HEK293T (cell line): ENCODE results near the gene MITF.

ENCODE experiments used
- CTCF ChIA-PET: fragments of 350-600 bp; formaldehyde crosslinking; extraction: SDS; loops from one replicate; lab custom pipeline; 2021; ENCODE audit warnings: antibody characterized with exemption, inconsistent platforms; lab: Yijun Ruan, JAX
- POLR2A ChIA-PET: fragments of 350-600 bp; formaldehyde crosslinking; extraction: SDS; loops from one replicate; lab custom pipeline; 2020; ENCODE audit warnings: antibody characterized with exemption, inconsistent platforms; lab: Yijun Ruan, JAX
- DNase-seq: peaks from one replicate; pipeline ENCODE4 v3.0.0; 2012; ENCODE audit warnings: mixed read lengths; ENCODE audit errors: extremely low spot score
- ARNT ChIP-seq: fragments of 450-650 bp; IDR thresholded peaks from 2 replicates; pipeline ENCODE4 v1.6.1; 2017; ENCODE audit warnings: mild to moderate bottlenecking
- BHLHE40 ChIP-seq: fragments of 450-650 bp; IDR thresholded peaks from 2 replicates; pipeline ENCODE4 v1.6.1; 2016; ENCODE audit warnings: mild to moderate bottlenecking, moderate library complexity, borderline replicate concordance
- CTBP1 ChIP-seq: fragments of 450-650 bp; IDR thresholded peaks from 2 replicates; pipeline ENCODE4 v1.6.1; 2016; ENCODE audit warnings: borderline replicate concordance
- ELF4 ChIP-seq: fragments of 450-650 bp; IDR thresholded peaks from 2 replicates; pipeline ENCODE4 v1.6.1; 2017; ENCODE audit warnings: antibody characterized with exemption
- FOXA1 ChIP-seq: fragments of 450-650 bp; IDR thresholded peaks from 2 replicates; pipeline ENCODE4 v1.6.1; 2016; ENCODE audit warnings: mild to moderate bottlenecking
- FOXK2 ChIP-seq: fragments of 450-650 bp; IDR thresholded peaks from 2 replicates; pipeline ENCODE4 v1.6.1; 2016; ENCODE audit warnings: mild to moderate bottlenecking
- FOXM1 ChIP-seq: fragments of 450-650 bp; IDR thresholded peaks from 2 replicates; pipeline ENCODE4 v1.6.1; 2017; ENCODE audit warnings: mild to moderate bottlenecking, borderline replicate concordance
- HDGF ChIP-seq: fragments of 450-650 bp; IDR thresholded peaks from 2 replicates; pipeline ENCODE4 v1.6.1; 2017; ENCODE audit warnings: antibody characterized with exemption, borderline replicate concordance
- L3MBTL2 ChIP-seq: fragments of 450-650 bp; conservative IDR thresholded peaks from 2 replicates; pipeline ENCODE4 v1.6.1; 2016; ENCODE audit warnings: mild to moderate bottlenecking
- LEF1 ChIP-seq: fragments of 450-650 bp; IDR thresholded peaks from 2 replicates; pipeline ENCODE4 v1.6.1; 2017; ENCODE audit warnings: mild to moderate bottlenecking, borderline replicate concordance
- NFRKB ChIP-seq: fragments of 450-650 bp; IDR thresholded peaks from 2 replicates; pipeline ENCODE4 v1.6.1; 2016; ENCODE audit warnings: mild to moderate bottlenecking, moderate library complexity
- PKNOX1 ChIP-seq: fragments of 450-650 bp; IDR thresholded peaks from 2 replicates; pipeline ENCODE4 v1.6.1; 2016
- SP1 ChIP-seq: fragments of 450-650 bp; IDR thresholded peaks from 2 replicates; pipeline ENCODE4 v1.6.1; 2017
- SUZ12 ChIP-seq: fragments of 450-650 bp; IDR thresholded peaks from 2 replicates; pipeline ENCODE4 v1.6.1; 2016; ENCODE audit warnings: mild to moderate bottlenecking
- TARDBP ChIP-seq: fragments of 450-650 bp; IDR thresholded peaks from 2 replicates; pipeline ENCODE4 v1.6.1; 2016
- ZNF384 ChIP-seq: fragments of 450-650 bp; IDR thresholded peaks from 2 replicates; pipeline ENCODE4 v1.6.1; 2016

MITF gene

GRCh38 chr3:69762768-69763229 is 23.5 kb downstream of the MITF start:
- no peak for DNase-seq
- no peak for TF ChIP-seq NFRKB
- TF ChIP-seq ARNT = no peak
- no peak for TF ChIP-seq CTBP1
- TF ChIP-seq ZNF384 = no peak
- TF ChIP-seq L3MBTL2 = no peak
- no peak for TF ChIP-seq PKNOX1
- TF ChIP-seq BHLHE40 = no peak
- no peak for TF ChIP-seq TARDBP
- TF ChIP-seq SP1 = no peak
- no peak for TF ChIP-seq FOXK2
- no peak for TF ChIP-seq HDGF
- ChIA-PET CTCF (no interaction called here), POLR2A (no interaction called here)

DNA sequence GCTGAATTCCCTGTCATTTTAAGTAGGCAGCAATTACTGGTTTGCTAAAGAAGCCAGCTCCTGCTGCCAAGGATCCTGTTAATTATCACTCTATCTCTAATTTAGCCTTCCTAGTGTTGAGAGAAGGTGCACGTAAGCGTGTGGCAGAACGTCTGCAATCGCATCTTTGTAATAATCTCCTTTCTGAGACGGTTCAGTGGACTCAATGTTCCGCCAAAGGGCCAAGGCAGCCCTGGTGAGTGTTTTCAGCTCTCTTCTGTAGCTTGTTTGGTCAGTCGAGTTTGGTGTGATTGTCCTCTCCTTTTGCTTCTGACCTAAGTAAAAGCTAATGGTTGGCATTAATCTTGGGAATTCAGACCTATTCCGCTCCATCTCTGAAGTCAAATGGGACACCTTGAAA is 24.2 kb downstream of the MITF start:
- CTCF ChIA-PET = no interaction called here
- DNase-seq = no peak
- TF ChIP-seq HDGF = no peak
- no peak for TF ChIP-seq FOXK2
- TF ChIP-seq ELF4 = no peak
- no peak for TF ChIP-seq BHLHE40
- no peak for TF ChIP-seq SUZ12
- no peak for TF ChIP-seq PKNOX1
- no peak for TF ChIP-seq ARNT
- no peak for TF ChIP-seq FOXM1
- TF ChIP-seq NFRKB = no peak
- TF ChIP-seq SP1 = no peak
- no peak for TF ChIP-seq L3MBTL2
- no peak for TF ChIP-seq TARDBP
- no peak for TF ChIP-seq ZNF384
- no peak for TF ChIP-seq CTBP1
- POLR2A ChIA-PET = no interaction called here

GRCh38 chr3:69764121-69764741 is 25.0 kb downstream of the MITF start:
- no peak for TF ChIP-seq BHLHE40
- TF ChIP-seq ARNT = no peak
- TF ChIP-seq ZNF384 = no peak
- TF ChIP-seq FOXM1 = no peak
- CTCF ChIA-PET = no interaction called here
- DNase-seq = no peak
- POLR2A ChIA-PET = no interaction called here

- POLR2A ChIA-PET = no interaction called here
- TF ChIP-seq LEF1 = no peak
- TF ChIP-seq FOXM1 = no peak
- no peak for TF ChIP-seq FOXK2
- TF ChIP-seq FOXA1 = no peak
- no peak for TF ChIP-seq HDGF
- no peak for TF ChIP-seq NFRKB
- TF ChIP-seq BHLHE40 = no peak
- no peak for TF ChIP-seq ARNT
- TF ChIP-seq SUZ12 = no peak
- TF ChIP-seq ELF4 = no peak
- TF ChIP-seq SP1 = no peak
- CTCF ChIA-PET = no interaction called here
- no peak for DNase-seq
Measured at GRCh38 chr3:69764861-69765260, 25.6 kb downstream of the MITF start.

- ChIA-PET CTCF (no interaction called here), POLR2A (no interaction called here)
- TF ChIP-seq SUZ12 (no peak), HDGF (no peak), LEF1 (no peak)
Measured at GRCh38 chr3:69766638-69767037, 27.4 kb downstream of the MITF start.

GRCh38 chr3:69767571-69767970 is 28.3 kb downstream of the MITF start:
- TF ChIP-seq ZNF384 = no peak
- no peak for TF ChIP-seq FOXK2
- no peak for TF ChIP-seq SP1
- TF ChIP-seq HDGF = no peak
- no peak for TF ChIP-seq NFRKB
- TF ChIP-seq TARDBP = no peak
- TF ChIP-seq CTBP1 = no peak
- TF ChIP-seq ARNT = no peak
- no peak for TF ChIP-seq ELF4
- no peak for TF ChIP-seq FOXM1
- TF ChIP-seq SUZ12 = no peak
- TF ChIP-seq PKNOX1 = no peak
- no peak for TF ChIP-seq FOXA1
- no peak for TF ChIP-seq LEF1
- no peak for TF ChIP-seq BHLHE40
- ChIA-PET CTCF (no interaction called here), POLR2A (no interaction called here)
- no peak for DNase-seq

More at GRCh38 chr3:69766638-69767037, 27.4 kb downstream of the MITF start:
- no peak for DNase-seq

DNA sequence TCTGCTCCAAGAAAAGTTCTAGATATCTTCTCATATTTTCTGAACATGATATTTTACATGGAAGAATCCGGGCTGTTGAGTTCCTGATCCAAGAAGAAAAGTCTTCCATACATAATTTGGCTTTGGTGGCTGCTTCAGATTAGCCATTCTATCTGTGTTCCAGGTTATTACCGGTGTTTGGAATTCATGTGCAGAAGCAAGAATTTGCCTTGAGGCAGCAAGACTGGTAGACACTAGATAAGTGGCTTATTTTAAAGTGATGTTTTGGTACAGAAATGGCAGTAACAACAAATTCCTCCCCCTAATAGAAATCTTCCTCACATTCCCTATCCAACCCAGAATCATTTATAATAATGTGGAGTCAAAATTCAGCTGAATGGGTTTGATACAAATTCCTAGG is 29.2 kb downstream of the MITF start:
- ChIA-PET POLR2A (no interaction called here), CTCF (no interaction called here)
- no peak for TF ChIP-seq NFRKB
- DNase-seq = no peak
